VCaP (cell line): Measurements from ENCODE around the gene KLHL30.

Source experiments
- H3K27ac ChIP-seq: fragments of 450-650 bp; 2 replicates; pipeline ENCODE4 v1.5.1; 2017
- CTCF ChIP-seq: fragments of 450-650 bp; conservative IDR thresholded peaks from 2 replicates; pipeline ENCODE4 v1.5.1; 2017; ENCODE audit warnings: mild to moderate bottlenecking, moderate library complexity

The KLHL30 gene

GRCh38 chr2:238171575-238172187, 33.2 kb downstream of the KLHL30 start:
- H3K27ac ChIP-seq = peak overlapping the region; percentile 90

GRCh38 chr2:238172439-238172838, 34.0 kb downstream of the KLHL30 start:
- H3K27ac ChIP-seq = no peak overlapping the region
- no peak for TF ChIP-seq CTCF

More at GRCh38 chr2:238171575-238172187, 33.2 kb downstream of the KLHL30 start:
- TF ChIP-seq CTCF = no peak

GRCh38 chr2:238173692-238174091, 35.2 kb downstream of the KLHL30 start:
- peak; percentile 36 for TF ChIP-seq CTCF
- H3K27ac ChIP-seq = peak overlapping the region; percentile 74

GRCh38 chr2:238174291-238174690, 35.8 kb downstream of the KLHL30 start:
- TF ChIP-seq CTCF = no peak
- H3K27ac ChIP-seq = peak overlapping the region; percentile 74

- peak overlapping the region; percentile 74 for H3K27ac ChIP-seq
- no peak for TF ChIP-seq CTCF
These were observed 36.2 kb downstream of the KLHL30 start for GRCh38 chr2:238174701-238175100.

- H3K27ac ChIP-seq = peak overlapping the region; percentile 74
- no peak for TF ChIP-seq CTCF
These were observed 38.1 kb downstream of the KLHL30 start for GRCh38 chr2:238176613-238177012.

GRCh38 chr2:238180554-238180953, 42.1 kb downstream of the KLHL30 start:
- no peak for TF ChIP-seq CTCF
- no peak overlapping the region for H3K27ac ChIP-seq
